HFF-Myc (cell line): ENCODE results near the gene WDR37.

Source experiments
- DNase-seq: peaks from one replicate; pipeline ENCODE4 v3.0.0-alpha.2; 2011; ENCODE audit warnings: low read depth; ENCODE audit errors: extremely low read depth
- H3K4me3 ChIP-seq: replicated peaks from 2 replicates; pipeline ENCODE4 v1.5.1; 2011; ENCODE audit warnings: low read depth, mild to moderate bottlenecking, control low read depth, low read length
- CTCF ChIP-seq: IDR thresholded peaks from 2 replicates; pipeline ENCODE4 v1.5.1; 2012; ENCODE audit warnings: mild to moderate bottlenecking, low read depth, low read length, control low read depth; ENCODE audit errors: missing control alignments

Gene WDR37

GRCh38 chr10:1169981-1170866 is 114.0 kb downstream of the WDR37 start:
- no peak for TF ChIP-seq CTCF
- H3K4me3 ChIP-seq: no peak overlapping the region
- DNase-seq: no peak

- H3K4me3 ChIP-seq: no peak overlapping the region
- no peak for DNase-seq
- no peak for TF ChIP-seq CTCF
These were observed 114.6 kb downstream of the WDR37 start for GRCh38 chr10:1170867-1171180.

GRCh38 chr10:1171182-1171581 is 115.0 kb downstream of the WDR37 start:
- no peak overlapping the region for H3K4me3 ChIP-seq
- DNase-seq: no peak
- no peak for TF ChIP-seq CTCF

- DNase-seq: no peak
- no peak overlapping the region for H3K4me3 ChIP-seq
- TF ChIP-seq CTCF: no peak
These were observed 115.4 kb downstream of the WDR37 start for GRCh38 chr10:1171586-1171985.

GRCh38 chr10:1172256-1172984 is 116.2 kb downstream of the WDR37 start:
- DNase-seq: no peak
- no peak for TF ChIP-seq CTCF
- H3K4me3 ChIP-seq: no peak overlapping the region

GRCh38 chr10:1173091-1173490 is 116.9 kb downstream of the WDR37 start:
- no peak for TF ChIP-seq CTCF
- DNase-seq: no peak
- no peak overlapping the region for H3K4me3 ChIP-seq
